ENCODE results near the gene TMEM108.

Gene TMEM108

DNA sequence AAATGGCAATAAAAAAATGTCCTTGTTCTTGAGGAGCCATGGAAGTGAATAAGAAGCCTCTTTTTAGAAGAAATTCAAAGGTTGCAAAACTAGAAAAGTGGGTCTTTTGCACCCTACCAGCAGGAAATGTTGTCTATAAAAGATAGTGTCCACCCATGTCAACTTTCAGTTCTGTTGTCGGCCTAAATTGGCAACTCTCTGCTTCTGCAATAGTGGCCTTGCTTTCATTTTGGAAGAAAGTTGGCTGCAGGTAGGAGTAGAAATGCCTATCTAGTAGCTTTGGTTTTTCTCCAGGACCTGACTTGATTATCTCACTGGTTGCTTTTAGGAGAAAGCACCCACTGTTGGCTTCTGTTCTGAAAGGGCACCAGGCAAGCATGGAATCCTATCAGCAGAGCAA is 85.4 kb downstream of the TMEM108 start:
- DNase-seq: no peak

DNA sequence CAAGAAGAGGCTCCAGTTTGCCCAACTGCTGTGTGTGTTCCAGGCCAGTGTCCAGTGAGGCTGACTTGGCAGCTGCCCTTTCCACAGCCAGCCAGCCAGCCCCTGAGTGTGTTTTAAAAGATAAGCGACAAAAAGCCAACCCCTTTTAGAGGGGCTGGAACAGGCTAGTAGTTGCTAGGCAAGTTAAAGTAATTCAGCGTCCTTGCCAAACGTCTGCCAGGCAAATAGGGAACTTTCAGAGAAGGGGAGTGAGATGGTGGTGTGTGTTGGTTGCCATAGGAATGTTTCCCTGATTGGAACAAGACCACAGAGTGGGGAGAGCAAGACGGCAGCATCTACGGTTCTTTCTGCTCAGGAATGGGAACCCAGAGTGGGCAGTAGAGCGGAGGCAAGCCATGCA is 86.3 kb downstream of the TMEM108 start:
- DNase-seq: no peak

DNA sequence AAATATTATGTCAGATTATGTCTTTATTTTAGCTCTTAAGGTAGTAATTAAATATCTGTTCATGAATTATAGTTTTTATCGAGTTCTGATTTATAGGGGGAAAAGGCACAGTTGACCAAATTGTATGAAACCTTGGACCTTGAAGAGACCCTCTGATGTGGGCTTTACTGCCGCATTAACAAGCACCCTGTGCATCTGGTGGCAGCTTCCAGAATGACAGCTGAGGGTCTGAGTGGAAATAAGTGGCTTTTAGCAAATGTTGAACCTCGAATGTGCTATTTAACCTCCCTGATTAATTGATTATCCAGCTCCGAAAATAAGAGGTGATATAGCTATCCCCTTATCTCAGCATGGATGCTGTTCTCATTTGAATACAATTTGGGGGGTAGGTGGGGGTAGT is 87.0 kb downstream of the TMEM108 start:
- DNase-seq: no peak

DNA sequence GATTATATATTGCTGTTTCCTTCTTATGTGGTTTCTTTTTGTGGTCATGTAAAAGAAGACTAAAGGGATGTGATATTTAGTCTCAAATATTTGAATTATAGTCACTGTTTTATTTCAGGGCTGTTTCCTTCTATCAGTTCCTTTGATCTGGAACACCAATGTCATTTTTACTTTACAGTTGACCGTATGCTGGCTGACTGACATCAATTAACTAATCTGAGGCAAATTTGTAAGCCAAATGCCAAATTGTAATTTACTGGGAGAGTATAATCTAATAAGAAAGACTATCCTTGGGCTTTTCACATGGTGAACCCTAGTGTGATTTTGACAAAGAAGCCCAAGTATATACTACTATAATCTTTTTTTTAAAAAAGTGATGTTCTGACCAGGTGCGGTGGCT is 87.6 kb downstream of the TMEM108 start:
- no peak for DNase-seq

DNA sequence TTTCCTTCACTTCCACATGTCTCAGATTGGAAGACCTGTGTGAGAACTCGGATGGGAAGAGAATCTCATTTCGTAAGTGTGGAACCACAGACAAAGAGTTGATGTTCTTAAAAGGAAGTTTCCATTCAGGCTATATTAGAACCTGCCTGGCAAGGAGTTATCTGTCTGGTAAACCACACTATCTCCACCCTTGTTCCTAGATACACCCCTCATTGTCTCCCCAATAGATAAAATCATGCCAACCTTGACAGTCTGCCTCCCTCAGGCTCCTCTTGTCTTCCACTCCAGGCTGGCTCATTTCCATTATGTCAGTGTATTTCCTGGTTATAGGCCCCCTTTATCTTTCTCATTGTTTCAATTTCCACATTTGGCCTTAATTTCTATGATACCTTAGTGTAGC is 89.2 kb downstream of the TMEM108 start:
- no peak for DNase-seq

DNA sequence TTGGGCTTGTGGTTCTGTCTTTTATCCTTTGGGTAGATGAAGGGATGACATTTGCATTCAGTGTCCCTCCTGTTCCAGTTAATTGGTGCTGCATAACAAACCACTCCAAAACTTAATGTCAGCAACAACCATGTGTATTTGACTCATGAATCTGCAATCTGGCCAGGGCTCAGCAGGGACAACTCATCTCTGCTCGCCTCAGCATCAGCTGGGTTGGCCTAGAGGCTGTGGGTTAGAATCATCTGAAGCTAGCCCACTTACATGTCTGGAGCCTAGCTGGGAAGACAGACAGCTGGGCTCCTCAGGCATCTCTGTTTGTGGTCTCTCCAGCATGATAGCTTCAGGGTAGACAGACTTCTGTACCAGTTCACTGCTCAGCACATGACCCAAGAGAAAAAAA is 92.0 kb downstream of the TMEM108 start:
- DNase-seq: no peak

DNA sequence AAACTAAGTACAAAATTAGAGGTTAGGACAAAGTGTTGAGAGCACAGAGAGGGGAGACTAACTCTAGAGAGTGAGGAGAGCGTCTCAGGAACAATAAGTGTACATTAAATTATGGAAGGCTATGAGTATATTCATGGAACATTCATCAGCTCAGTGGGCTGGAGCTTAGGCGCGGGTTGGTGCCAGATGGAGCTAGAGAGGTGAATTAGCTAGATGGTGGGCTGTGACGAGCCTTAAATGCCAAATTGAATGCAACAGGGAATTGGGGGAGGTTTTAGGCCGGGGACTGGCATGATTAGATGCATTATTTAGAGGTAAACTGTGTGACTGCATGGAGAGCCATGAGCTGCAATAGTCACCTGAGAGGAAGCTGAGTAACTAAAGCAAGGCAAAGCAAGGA is 97.1 kb downstream of the TMEM108 start:
- no peak for DNase-seq

DNA sequence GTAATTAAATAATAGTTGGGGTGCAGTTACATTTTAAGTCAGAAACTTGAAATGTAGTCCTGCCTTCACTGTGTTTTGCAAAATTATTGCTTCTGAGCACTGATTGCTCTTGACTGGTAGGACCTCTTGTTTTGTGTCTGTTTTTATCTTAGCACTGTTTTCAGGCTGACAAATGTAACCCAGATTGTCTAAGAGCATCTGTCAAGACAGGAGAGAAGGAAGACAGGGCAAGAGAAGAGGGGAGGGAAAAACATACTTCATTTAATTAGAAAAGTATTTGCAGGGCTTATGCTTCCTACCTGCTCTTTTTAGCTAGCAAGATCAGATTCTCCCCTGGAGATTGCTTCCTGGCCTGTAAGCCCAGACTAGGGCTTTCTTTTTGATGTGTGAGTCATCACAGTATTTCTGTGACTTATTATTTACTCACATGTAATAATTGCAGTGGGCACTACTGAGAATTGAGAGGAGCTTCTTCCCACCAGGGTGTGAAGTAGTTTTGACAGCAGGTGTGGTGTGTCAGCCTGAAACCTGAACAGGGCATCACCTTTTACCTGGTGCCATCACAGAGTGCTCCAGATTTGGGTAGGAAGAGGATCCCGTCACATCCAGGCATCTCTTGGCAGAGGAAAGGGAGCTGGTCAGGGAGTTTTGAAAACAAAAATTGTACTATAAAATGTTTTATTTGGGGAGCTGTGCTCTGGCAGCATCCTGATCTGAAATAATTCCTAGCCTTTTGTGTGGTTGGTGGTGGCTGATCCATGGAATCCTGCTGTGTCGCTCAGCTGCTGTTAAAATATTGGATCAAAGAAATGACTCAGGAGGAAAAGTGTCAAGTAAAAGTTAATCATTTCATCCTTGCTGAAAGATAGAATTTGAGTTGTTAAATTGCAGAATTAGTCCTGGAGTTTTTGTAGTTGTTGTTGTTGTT is 98.2 kb downstream of the TMEM108 start:
- no peak for DNase-seq

DNA sequence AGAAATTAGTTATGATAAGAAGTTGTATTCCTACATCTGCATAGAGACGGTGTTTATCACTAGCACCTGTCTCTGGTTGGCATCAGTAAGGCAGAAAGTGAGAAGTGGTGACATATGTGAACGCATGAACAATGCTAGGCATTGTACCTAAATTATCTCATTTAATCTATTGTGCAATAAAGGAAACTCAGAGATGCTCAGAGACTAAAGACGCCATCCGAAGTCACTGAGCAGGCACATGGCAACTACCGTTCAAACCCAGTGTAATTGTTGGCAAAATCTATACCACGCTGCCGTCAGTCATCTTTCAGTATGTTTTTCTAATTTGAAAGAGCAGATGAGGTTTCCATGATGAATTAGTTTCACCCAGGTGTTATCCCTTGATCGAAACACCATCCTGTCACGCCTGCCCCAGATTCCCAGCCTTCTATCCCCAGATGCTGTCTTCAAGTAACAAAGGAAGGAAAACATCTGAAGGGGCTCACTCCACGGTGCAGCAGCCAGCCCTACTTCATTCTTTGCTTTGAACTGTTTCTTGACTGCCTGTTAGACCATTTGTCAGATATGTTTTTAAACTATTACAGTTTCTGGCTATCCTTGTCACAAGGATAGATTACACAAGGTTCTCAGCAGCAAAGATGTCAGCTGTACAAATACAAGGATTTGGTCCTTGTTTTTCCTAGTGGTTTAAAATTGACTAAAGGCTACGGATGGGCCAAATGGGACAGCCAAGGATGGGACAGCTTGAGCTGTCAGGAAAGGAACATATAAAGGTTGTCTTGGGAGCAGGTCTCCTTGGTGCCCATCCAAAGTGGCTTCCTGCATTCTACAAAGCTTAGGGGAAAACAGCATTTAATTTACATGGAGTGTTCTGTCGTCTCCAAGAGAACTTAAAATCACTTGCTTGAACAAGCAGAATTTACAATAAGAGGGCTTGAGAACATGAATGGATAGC is 99.1 kb downstream of the TMEM108 start:
- DNase-seq: no peak

DNA sequence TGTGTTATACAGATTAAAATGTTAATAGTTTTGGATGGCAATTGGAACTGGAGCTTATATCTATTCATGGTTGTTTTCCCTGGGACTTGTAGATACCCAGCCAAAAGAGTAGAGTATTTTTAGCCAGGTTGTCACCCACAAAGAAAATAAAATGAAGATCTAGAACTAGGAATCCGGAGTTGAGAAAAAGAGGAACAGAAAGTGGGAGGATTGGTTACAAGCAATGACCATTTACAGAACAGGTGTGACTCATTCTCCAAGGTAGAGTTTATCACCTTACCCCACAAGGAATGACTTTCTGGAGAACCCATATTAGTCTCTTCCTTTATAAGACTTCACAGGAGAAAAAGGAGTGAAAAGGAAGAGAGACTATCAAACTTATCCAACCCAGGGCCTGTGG is 99.8 kb downstream of the TMEM108 start:
- no peak for DNase-seq

DNA sequence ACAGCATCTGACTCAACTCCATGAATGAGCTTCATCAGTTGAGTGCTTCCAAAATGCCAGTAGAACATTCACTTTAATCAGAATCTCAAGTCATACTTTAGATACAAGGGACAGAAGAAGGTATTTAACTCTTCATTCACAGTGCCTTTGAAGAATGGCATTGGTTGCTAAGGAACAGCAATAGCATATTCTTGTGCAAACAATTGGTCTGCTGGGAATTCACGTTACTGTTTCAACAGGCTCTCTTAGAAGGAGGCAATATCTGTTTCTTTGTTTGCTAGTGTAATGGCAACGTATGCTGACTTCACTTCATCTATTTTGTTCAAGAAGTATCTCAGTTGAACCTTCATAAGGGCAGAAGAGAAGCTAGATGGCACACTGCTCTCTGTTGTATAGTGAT is 113.9 kb downstream of the TMEM108 start:
- no peak for DNase-seq

DNA sequence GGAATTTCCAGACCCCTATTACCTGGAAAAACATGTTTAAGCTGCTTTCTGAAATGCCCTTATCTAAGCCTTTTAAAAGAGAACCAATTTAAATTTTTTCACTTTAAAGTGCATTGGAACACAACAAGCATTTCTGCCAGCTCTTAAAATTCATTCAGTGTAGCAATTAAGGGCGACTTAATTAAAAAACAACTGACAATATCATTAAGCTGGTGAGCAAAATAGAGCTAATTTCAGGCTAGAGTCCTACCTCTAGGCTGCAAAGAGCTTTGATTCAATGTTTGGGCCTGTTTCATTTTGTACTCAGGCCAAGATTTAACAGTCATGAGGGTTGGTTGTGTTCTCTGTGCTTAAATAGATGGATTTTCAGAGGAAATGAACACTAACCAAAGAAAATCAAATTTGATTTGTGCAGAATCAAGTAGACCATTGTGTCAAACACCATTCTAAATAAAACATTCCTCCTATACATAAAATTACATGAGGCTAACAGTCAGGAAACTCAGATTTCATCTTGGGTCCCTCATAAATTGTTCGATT is 114.6 kb downstream of the TMEM108 start:
- no peak for DNase-seq

DNA sequence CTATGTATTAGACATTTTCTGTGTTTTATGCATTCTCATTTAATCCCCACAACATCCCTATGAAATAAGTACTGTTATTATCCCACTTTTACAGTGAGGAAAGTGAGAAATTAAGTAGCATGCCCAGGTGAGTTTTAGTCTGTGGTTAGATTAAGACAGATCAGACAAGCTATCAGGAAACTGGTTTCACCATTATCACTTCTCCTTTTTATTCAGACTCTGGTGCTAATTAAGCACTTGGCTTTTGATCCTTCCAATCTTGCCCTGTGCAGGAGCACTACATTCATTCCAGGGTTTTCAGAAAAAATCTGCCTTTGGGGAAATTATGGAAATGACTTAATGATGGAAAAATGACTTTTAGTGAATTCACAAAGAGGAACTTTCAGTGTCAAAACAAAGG is 115.2 kb downstream of the TMEM108 start:
- DNase-seq: no peak

DNA sequence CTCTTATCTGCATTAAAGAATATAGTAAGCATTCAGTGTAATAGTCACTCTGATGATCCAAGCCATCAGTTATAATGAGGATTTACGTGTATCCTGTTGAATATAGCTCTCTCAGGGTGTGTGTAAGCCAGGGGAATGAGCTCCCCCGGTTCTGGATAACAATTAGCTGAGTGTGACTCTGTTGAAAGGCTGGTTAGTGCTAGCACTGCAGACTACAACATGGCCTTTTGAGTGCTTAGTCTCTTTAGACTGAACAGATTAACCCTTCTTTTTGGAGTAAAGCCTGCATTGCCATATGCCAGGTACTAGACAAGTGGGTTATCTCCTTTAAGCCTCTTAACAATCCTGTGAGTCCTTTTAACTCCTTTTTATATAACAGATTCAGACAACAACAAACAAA is 119.5 kb downstream of the TMEM108 start:
- no peak for DNase-seq

DNA sequence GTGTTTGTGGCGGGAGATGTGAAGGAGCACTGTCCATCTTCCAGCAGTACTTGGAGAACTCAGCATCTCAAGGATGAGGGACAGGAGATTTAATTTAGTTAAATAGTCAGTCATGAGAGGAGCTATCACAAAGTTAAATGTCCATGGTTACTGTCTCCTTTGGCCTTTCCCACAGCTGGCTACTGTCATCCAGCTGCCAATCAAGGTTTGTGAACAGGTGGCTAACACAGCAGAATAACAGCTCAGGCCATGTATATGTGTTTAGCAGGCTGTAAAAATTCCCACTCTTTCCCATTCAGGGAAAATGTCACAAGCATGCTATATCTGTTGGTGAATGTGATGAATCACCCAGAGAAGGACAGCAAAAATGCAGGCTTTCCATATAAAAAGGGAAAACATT is 120.5 kb downstream of the TMEM108 start:
- no peak for DNase-seq

DNA sequence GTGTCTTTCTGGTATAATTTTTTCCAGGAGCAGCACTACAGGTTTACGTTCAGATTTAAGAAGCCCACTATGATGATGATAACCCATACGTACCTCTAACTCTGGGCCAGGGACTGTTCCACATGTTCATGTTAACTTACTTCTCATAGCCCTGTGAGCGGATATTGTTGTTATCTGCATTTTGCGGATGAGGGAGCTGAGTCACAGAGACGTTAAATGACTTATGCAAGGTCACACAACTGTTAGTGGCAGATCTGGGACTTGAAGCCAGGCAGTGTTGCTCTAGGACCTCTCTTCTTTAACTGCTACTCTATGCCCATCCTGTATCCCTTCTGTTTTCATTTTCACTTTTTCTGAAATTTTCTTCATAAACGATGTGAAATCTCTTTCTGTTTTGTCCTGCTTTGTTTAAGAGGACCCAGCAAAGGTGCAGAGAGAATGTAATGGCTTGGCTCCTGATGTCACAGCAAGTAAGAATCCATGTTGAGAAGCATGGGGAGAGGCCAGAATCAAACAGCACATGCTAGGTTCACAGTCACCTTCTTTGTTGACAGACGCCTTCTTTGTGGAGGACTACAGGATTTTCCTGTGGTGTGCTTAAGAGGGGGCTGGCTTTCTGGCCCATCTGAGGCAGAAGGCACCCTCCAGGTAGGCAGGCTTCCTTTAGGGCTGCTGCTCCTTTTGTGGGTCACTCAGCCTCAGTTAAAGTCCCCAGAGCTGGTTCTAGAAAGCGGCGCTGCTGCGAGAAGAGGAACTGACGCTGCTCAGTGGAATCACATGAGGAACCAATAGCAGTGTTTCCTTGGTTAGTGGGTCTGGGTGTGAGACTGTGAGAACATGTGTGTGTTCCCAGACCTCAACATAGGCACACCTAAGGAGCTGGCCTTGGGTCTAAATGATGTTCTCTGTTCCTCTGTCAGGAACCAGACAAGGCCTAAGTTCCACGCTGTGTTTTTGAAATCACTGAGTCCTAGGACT is 121.6 kb downstream of the TMEM108 start:
- DNase-seq: no peak

DNA sequence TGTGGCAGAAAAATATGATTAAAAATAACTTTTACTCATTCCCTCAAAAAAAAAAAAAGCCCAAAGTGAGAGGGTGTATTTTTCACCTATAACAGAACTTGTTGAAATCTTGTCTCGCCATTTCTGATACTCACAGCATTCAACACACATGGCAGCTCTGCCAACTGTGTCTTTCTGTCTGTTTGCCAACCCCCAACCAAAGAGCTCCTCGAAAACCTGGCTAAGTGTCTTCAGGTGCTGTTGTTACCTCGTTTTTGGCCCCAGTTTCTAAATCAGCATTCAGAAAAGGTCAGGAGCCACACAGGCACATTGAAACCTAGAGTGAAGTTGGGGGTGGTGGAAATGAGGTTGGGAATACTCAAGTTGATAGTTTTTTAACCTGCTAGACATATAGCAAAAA is 123.5 kb downstream of the TMEM108 start:
- DNase-seq: no peak

DNA sequence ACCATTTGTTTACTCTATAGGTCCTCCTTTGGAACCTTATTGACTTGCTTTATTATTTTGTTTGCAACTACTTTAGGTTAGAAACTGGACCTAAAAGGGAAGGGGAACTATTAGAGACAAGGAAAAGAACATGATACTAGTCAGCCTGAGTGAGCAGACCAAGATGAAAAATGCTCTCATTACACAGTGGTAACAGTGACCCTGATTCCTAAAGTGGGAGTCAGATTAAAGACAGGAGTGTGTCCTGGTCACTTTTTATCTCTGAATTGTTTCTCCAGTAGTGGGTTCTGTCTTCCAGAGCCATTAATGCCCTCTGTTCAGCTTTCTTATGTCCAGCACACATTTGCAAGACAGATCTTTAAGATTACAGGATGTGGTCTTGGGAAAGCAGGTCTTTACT is 124.1 kb downstream of the TMEM108 start:
- DNase-seq: no peak

DNA sequence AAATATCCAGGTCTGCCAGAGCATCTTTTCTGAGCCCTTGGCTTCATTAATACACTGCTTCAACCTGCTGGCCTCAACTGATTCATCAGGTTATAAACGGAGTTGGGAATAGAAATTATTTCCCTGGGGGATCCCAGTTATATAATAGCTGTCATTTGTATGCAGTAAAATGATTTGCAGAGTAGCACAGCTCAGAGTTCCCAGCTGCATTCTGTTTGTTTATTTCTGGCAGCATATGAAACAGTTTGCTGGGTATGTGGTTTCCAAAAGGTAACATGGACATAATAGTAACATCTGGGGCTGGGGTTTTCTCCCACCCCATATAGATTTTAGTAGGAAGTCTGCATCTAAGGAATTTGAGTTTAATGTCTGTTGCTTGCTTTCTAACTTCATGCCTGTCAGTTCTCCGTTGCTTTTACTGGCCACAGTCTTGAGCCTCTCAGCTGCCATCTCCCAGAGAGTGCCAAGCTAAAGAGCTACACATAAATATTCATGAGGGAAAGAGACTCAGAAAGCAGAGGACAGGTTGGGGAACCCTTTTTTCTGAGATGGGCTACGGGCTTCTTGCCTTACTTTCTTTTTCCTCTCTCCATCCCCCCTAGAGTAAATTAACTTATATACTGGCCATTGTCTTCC is 124.6 kb downstream of the TMEM108 start:
- DNase-seq: no peak

DNA sequence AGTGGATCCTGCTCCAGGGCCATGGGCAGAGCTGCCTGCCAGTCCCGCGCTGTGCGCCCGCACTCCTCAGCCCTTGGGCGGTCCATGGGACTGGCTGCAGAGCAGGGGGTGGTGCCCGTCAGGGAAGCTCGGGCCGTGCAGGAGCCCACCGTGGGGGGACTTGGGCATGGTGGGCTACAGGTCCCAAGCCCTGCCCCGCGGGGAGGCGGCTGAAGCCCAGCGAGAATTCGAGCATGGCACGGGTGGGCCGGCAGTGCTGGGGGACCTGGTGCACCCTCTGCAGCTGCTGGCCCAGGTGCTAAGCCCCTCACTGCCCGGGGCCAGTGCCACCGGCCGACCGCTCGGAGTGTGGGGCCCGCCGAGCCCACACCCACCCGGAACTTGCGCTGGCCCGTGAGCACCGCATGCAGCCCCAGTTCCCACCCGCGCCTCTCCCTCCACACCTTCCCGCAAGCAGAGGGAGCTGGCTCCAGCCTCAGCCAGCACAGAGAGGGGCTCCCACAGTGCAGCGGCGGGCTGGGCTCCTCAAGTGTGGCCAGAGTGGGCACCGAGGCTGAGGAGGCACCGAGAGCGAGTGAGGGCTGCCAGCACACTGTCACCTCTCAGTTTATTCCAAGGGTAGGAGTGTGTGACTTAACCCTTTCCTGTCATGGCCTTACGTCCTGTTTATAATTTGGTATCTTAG is 129.3 kb downstream of the TMEM108 start:
- DNase-seq: no peak

DNA sequence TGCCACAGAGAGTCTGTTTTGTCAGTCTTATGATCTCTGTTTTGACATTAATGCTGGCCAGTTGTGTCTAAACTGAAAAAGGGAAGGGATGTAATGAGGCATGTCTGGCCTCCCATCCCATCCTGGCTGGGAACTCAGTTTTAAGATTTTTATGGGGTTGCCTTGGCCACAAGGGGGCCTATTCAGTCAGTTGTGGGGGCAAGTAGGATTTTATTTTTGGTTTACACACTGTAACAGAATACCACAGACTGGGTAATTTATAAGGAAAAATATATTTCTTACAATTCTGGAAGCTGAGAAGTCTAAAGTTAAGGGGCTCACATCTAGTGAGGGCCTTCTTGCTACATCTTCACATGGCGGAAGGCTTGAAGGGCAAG is 129.8 kb downstream of the TMEM108 start:
- DNase-seq: no peak
